ENCODE measurements around the gene TOR2A. TPM values are rescaled to one million over a fixed set of nuclear protein-coding genes. Genes with fewer than 3 reads are reported as not detected.
A peak's percentile ranks its signal among the peaks of the same experiment; 100 is the strongest.

The TOR2A gene
- total and polyA plus RNA-seq, 9 of the 15 experiments (the other 6 are each of a cell fraction or from before 2014, with no cell fraction given) = 0.80 to 25.9 (median 11.1) TPM

DNA sequence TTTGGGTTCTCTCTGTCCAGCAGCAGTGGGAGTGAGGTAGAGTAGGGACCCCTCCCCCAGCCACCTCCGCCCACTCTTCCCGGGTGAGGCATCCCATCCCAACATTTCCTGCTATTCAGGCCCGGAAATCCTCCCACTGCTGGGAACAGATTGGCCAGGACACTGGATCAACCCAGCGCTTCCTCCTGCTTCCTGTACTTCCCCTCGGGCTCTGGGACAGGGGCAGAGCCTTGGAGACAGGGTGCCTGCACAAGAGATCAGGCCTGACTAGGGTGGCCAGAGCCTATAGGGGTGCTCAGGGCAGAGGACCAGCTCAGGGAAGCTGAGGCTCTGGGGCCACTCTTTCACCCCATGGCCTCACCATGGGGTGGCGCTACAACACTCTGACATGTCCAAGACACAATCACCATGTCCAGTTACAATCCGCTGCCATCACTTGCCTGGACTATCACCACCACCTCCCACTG, 28.9 kb upstream of the TOR2A start (continued):
- TF ChIP-seq RBM17 (IDR thresholded peaks at IDR 0.05; ENCODE audit: borderline replicate concordance, low read depth, low read length) (no peak), RFX1 (IDR thresholded peaks at IDR 0.05) (no peak), STAG1 (CRISPR knock-in tag; IDR thresholded peaks at IDR 0.05; ENCODE audit: borderline replicate concordance) (peak; percentile 45; the same call in 1 of the 2 replicates), MLX (CRISPR knock-in tag; conservative IDR thresholded peaks at IDR 0.05) (no peak), MCM5 (IDR thresholded peaks at IDR 0.05; ENCODE audit: low read depth) (no peak), RBM15 (IDR thresholded peaks at IDR 0.05; ENCODE audit: insufficient read depth, low read length) (no peak), RAD21 (CRISPR knock-in tag; conservative IDR thresholded peaks at IDR 0.05 in 1 of 2, IDR thresholded peaks at IDR 0.05 in 1 of 2) (peak; percentile 58 to 91), E2F5 (CRISPR knock-in tag; IDR thresholded peaks at IDR 0.05) (no peak), NR2C1 (IDR thresholded peaks at IDR 0.05) (no peak), NR2C1 (tag; IDR thresholded peaks at IDR 0.05) (no peak), SMAD4 (CRISPR knock-in tag; conservative IDR thresholded peaks at IDR 0.05) (no peak), PHTF2 (CRISPR knock-in tag; IDR thresholded peaks at IDR 0.05) (no peak), CREB5 (CRISPR knock-in tag; IDR thresholded peaks at IDR 0.05) (no peak), NCOA4 (IDR thresholded peaks at IDR 0.05; ENCODE audit: partially characterized antibody) (no peak), ZNF212 (CRISPR knock-in tag; IDR thresholded peaks at IDR 0.05) (no peak), SAFB (IDR thresholded peaks at IDR 0.05; ENCODE audit: borderline replicate concordance, low read depth, low read length) (no peak), POLR2G (IDR thresholded peaks at IDR 0.05; ENCODE audit: low read depth, low read length) (no peak), ZNF699 (CRISPR knock-in tag; IDR thresholded peaks at IDR 0.05; ENCODE audit: insufficient replicate concordance) (no peak), FOXM1 (IDR thresholded peaks at IDR 0.05; ENCODE audit: low read depth) (no peak), FOXM1 (CRISPR knock-in tag; IDR thresholded peaks at IDR 0.05; ENCODE audit: low read depth) (no peak), GABPB1 (CRISPR knock-in tag; IDR thresholded peaks at IDR 0.05) (no peak), TCF7 (IDR thresholded peaks at IDR 0.05; ENCODE audit: borderline replicate concordance) (no peak), ZFX (CRISPR knock-in tag; IDR thresholded peaks at IDR 0.05) (no peak), TAF1 (IDR thresholded peaks at IDR 0.05; ENCODE audit: control insufficient read depth, extremely low read depth, insufficient read depth, low read length, severe bottlenecking) (no peak), CREB1 (IDR thresholded peaks at IDR 0.05) (no peak), CREB1 (CRISPR knock-in tag; IDR thresholded peaks at IDR 0.05) (no peak), GTF2A2 (tag; IDR thresholded peaks at IDR 0.05) (no peak)
- TF ChIP-seq, protein P1, sequence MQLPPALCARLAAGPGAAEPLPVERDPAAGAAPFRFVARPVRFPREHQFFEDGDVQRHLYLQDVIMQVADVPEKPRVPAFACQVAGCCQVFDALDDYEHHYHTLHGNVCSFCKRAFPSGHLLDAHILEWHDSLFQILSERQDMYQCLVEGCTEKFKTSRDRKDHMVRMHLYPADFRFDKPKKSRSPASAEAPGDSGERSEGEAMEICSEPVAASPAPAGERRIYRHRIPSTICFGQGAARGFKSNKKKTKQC (CRISPR knock-in tag; IDR thresholded peaks at IDR 0.05) = no peak
